ENCODE measurements around the gene ATP5F1D.

DNA sequence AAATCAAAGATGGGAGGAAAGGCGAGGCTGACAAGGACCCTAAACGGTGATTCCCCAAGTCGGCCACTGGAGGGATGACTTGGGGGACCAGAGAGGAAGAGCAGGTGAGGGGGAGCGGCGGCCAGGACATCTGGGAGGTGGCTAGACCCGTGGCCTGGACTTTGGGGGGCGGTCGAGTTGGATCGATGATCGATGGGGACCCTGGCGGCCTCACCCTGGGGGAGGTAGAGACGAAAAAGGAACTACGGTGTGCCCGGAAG, 19.9 kb downstream of the ATP5F1D start:
- TF ChIP-seq POLR2AphosphoS5 (IDR thresholded peaks at IDR 0.05; ENCODE audit: insufficient read depth, low read depth, low read length) (no peak), JUN (IDR thresholded peaks at IDR 0.05; ENCODE audit: borderline replicate concordance, insufficient read depth, insufficient read length, low read depth) (no peak), POLR2A (IDR thresholded peaks at IDR 0.05; ENCODE audit: low read depth, low read length) (no peak), EZH2 (IDR thresholded peaks at IDR 0.05; ENCODE audit: borderline replicate concordance, low read depth, low read length, severe bottlenecking) (no peak), MYC (IDR thresholded peaks at IDR 0.05; ENCODE audit: low read depth, low read length) (no peak), GATA2 (IDR thresholded peaks at IDR 0.05; ENCODE audit: insufficient read depth, insufficient read length, low read depth, low read length) (no peak)
- TF ChIP-seq, protein P1, sequence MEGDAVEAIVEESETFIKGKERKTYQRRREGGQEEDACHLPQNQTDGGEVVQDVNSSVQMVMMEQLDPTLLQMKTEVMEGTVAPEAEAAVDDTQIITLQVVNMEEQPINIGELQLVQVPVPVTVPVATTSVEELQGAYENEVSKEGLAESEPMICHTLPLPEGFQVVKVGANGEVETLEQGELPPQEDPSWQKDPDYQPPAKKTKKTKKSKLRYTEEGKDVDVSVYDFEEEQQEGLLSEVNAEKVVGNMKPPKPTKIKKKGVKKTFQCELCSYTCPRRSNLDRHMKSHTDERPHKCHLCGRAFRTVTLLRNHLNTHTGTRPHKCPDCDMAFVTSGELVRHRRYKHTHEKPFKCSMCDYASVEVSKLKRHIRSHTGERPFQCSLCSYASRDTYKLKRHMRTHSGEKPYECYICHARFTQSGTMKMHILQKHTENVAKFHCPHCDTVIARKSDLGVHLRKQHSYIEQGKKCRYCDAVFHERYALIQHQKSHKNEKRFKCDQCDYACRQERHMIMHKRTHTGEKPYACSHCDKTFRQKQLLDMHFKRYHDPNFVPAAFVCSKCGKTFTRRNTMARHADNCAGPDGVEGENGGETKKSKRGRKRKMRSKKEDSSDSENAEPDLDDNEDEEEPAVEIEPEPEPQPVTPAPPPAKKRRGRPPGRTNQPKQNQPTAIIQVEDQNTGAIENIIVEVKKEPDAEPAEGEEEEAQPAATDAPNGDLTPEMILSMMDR (IDR thresholded peaks at IDR 0.05; ENCODE audit: extremely low read depth in 1 of 2, insufficient read depth in 1 of 2, low read depth in 1 of 2, low read length in 2 of 2), result peak in 1 of 2 donors; percentile 6
- TF ChIP-seq, protein P2, sequence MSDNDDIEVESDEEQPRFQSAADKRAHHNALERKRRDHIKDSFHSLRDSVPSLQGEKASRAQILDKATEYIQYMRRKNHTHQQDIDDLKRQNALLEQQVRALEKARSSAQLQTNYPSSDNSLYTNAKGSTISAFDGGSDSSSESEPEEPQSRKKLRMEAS (IDR thresholded peaks at IDR 0.05; ENCODE audit: insufficient read depth, insufficient read length), result no peak

Measured in endothelial cell of umbilical vein (primary cell).